Loucy (cell line): ENCODE measurements around the gene PSMA6.

Experiments
- H2AFZ ChIP-seq: fragments of 200-600 bp; sonication (generic); 2 replicates; pipeline ENCODE4 v1.6.0; 2016; ENCODE audit warnings: antibody characterized with exemption, mild to moderate bottlenecking, low read length, moderate library complexity
- H3F3A ChIP-seq: fragments of 200-600 bp; 2 replicates; pipeline ENCODE4 v1.6.0; 2016; ENCODE audit warnings: antibody characterized with exemption, low read depth, mild to moderate bottlenecking
- H3K27me3 ChIP-seq: fragments of 200-600 bp; sonication (generic); 2 replicates; pipeline ENCODE4 v1.6.1; 2014; ENCODE audit warnings: low read length, mild to moderate bottlenecking; ENCODE audit not compliant: insufficient read depth, poor library complexity, severe bottlenecking
- H3K36me3 ChIP-seq: fragments of 200-600 bp; sonication (generic); 2 replicates; pipeline ENCODE4 v1.6.1; 2016; ENCODE audit warnings: low read length; ENCODE audit not compliant: insufficient read depth
- H3K4me1 ChIP-seq: fragments of 200-600 bp; sonication (generic); 2 replicates; pipeline ENCODE4 v1.5.1; 2014; ENCODE audit warnings: low read length, mild to moderate bottlenecking; ENCODE audit not compliant: insufficient read depth, poor library complexity, severe bottlenecking
- H3K4me2 ChIP-seq: fragments of 200-600 bp; sonication (generic); 2 replicates; pipeline ENCODE4 v1.6.0; 2014; ENCODE audit warnings: antibody characterized with exemption, low read length, low read depth, mild to moderate bottlenecking; ENCODE audit not compliant: poor library complexity, severe bottlenecking
- H3K4me3 ChIP-seq: fragments of 200-600 bp; sonication (generic); 2 replicates; pipeline ENCODE4 v1.5.1; 2014; ENCODE audit warnings: low read length, mild to moderate bottlenecking, mixed read lengths; ENCODE audit not compliant: poor library complexity, severe bottlenecking
- H3K79me2 ChIP-seq: fragments of 200-600 bp; sonication (generic); 2 replicates; pipeline ENCODE4 v1.6.1; 2014; ENCODE audit warnings: low read length; ENCODE audit not compliant: insufficient read depth
- H3K9ac ChIP-seq: fragments of 200-600 bp; sonication (generic); 2 replicates; pipeline ENCODE4 v1.6.0; 2014; ENCODE audit warnings: mild to moderate bottlenecking, low read depth, low read length, moderate library complexity; ENCODE audit not compliant: poor library complexity, severe bottlenecking
- H3K9me2 ChIP-seq: fragments of 200-600 bp; sonication (generic); replicated peaks from 2 replicates; pipeline ENCODE4 v1.6.1; 2016; ENCODE audit warnings: low read depth, low read length, mixed read lengths
- H3K9me3 ChIP-seq: fragments of 200-600 bp; sonication (generic); 2 replicates; pipeline ENCODE4 v1.6.1; 2014; ENCODE audit warnings: mild to moderate bottlenecking, antibody characterized with exemption, low read length, low read depth; ENCODE audit not compliant: insufficient read depth
- H4K20me1 ChIP-seq: fragments of 200-600 bp; sonication (generic); 2 replicates; pipeline ENCODE4 v1.6.0; 2014; ENCODE audit warnings: antibody characterized with exemption, low read length, mild to moderate bottlenecking; ENCODE audit not compliant: insufficient read depth, poor library complexity, severe bottlenecking
- EZH2phosphoT487 ChIP-seq: fragments of 200-600 bp; IDR thresholded peaks from 2 replicates; pipeline ENCODE4 v1.6.1; 2018; ENCODE audit warnings: antibody characterized with exemption, mild to moderate bottlenecking, moderate library complexity, borderline replicate concordance
- TF ChIP-seq, protein P1 (sequence below): fragments of 200-600 bp; sonication (generic); conservative IDR thresholded peaks from 2 replicates; pipeline ENCODE4 v1.5.1; 2014; ENCODE audit warnings: mild to moderate bottlenecking, antibody characterized with exemption, low read length

PSMA6 gene

DNA sequence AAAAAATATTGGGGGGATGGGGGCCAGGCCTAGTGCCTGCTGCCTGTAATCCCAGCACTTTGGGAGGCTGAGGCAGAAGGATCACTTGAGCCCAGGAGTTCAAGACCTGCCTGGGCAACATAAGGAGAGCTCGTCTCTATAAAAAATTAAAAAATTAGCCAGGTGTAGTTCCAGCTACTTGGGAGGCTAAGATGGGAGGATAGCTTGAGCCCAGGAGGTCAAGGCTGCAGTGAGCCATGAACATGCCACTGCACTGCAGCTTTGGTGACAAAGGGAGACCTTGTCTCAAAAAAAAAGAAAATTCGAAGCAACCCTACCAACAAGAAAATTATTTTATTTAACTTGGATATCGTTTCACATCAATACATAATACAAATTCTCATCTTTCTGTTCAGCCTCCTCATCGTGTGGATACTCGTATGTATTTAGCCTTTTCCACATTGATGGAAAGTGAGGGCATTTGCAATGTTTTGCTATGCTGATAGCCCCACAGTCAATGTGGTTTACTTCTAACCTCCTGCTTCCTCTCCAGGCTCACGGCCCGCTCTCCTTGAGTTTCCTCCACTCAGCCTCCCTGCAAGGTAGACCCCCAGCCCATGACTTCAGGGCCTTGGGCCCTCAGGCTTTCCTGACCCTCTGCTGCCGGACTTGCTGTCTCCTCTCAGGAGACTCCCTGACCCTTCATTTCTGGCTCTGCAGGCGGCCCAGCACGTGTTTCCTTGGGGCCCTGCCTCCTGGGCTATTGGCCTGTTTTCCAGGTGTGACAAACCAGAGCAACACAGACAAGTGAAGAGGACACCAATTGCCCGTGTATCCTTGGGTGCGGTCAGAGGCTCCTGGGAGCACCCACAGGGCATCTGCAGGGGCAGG, 57.5 kb downstream of the PSMA6 start:
- TF ChIP-seq, protein P1, sequence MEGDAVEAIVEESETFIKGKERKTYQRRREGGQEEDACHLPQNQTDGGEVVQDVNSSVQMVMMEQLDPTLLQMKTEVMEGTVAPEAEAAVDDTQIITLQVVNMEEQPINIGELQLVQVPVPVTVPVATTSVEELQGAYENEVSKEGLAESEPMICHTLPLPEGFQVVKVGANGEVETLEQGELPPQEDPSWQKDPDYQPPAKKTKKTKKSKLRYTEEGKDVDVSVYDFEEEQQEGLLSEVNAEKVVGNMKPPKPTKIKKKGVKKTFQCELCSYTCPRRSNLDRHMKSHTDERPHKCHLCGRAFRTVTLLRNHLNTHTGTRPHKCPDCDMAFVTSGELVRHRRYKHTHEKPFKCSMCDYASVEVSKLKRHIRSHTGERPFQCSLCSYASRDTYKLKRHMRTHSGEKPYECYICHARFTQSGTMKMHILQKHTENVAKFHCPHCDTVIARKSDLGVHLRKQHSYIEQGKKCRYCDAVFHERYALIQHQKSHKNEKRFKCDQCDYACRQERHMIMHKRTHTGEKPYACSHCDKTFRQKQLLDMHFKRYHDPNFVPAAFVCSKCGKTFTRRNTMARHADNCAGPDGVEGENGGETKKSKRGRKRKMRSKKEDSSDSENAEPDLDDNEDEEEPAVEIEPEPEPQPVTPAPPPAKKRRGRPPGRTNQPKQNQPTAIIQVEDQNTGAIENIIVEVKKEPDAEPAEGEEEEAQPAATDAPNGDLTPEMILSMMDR = no peak
- no peak for TF ChIP-seq EZH2phosphoT487
- H3K9ac ChIP-seq = no peak overlapping the region
- no peaks in the 10 kb centered on the region for H3K9me3 ChIP-seq
- no peak overlapping the region for H3K4me3 ChIP-seq
- peak overlapping the region; percentile 75 for H2AFZ ChIP-seq
- H3K4me2 ChIP-seq = peak overlapping the region; percentile 23
- no peaks in the 10 kb centered on the region for H3F3A ChIP-seq
- no peaks in the 10 kb centered on the region for H3K79me2 ChIP-seq
- no peaks in the 10 kb centered on the region for H3K36me3 ChIP-seq
- H3K4me1 ChIP-seq = peaks cover 32% of the 10 kb centered on the region
- H3K9me2 ChIP-seq = no peaks in the 10 kb centered on the region
- H3K27me3 ChIP-seq = no peaks in the 10 kb centered on the region
- no peaks in the 10 kb centered on the region for H4K20me1 ChIP-seq

DNA sequence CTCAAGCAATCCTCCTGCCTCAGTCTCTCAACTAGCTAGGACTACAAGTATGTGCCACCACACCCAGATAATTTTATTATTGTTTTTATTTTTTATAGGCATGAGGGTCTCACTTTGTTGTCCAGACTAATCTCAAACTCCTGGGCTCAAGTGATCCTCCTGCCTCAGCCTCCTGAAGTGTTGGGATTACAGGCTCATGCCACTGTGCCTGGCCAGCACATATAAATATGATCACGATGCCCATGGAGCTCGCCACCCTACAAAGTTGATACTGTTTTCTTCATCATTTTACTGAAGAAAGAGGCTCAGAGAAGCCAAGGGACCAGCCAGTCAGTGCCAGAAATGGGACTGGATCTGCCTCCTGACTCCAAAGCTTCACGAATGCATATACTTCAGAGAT, 59.3 kb downstream of the PSMA6 start:
- H3K9me2 ChIP-seq = no peaks in the 10 kb centered on the region
- no peak overlapping the region for H3K4me2 ChIP-seq
- peak overlapping the region; percentile 70 for H2AFZ ChIP-seq
- H3K79me2 ChIP-seq = no peaks in the 10 kb centered on the region
- TF ChIP-seq, protein P1 = no peak
- no peak for TF ChIP-seq EZH2phosphoT487
- H3F3A ChIP-seq = no peaks in the 10 kb centered on the region
- H3K4me1 ChIP-seq = peaks cover 32% of the 10 kb centered on the region
- H4K20me1 ChIP-seq = no peaks in the 10 kb centered on the region
- H3K9ac ChIP-seq = peak overlapping the region; percentile 44
- no peaks in the 10 kb centered on the region for H3K9me3 ChIP-seq
- no peak overlapping the region for H3K4me3 ChIP-seq
- no peaks in the 10 kb centered on the region for H3K27me3 ChIP-seq
- H3K36me3 ChIP-seq = no peaks in the 10 kb centered on the region

DNA sequence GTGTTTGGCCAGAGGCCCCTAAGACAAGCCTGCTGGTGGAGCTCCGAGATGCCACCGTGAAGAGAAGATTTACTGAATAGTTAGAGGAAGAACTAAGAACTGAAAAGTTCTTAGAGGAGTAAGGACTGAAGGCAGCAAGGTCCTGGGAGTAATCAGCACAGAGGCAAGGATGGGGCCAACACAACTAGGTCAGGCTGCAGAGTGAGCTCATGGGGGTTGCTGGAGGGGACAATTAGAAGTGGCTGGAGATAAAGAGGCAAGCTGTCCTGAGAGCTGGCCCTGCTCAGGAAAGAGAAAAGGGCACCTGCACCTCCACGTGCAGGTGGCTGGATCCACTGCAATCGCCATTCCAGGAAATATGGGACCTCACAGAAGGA, 59.7 kb downstream of the PSMA6 start:
- Histone ChIP-seq H3K36me3 (no peaks in the 10 kb centered on the region), H4K20me1 (no peaks in the 10 kb centered on the region), H2AFZ (peak overlapping the region; percentile 70), H3K27me3 (no peaks in the 10 kb centered on the region), H3K79me2 (no peaks in the 10 kb centered on the region), H3K4me1 (peaks cover 32% of the 10 kb centered on the region), H3K4me3 (peak overlapping the region; percentile 46), H3K9ac (peak overlapping the region; percentile 44), H3F3A (no peaks in the 10 kb centered on the region), H3K9me3 (no peaks in the 10 kb centered on the region), H3K4me2 (peak overlapping the region; percentile 51), H3K9me2 (no peaks in the 10 kb centered on the region)
- TF ChIP-seq EZH2phosphoT487 = no peak
- TF ChIP-seq, protein P1 = no peak
